IMR-90 (cell line): ENCODE data around the gene NT5C. TPM values are rescaled to one million over a fixed set of nuclear protein-coding genes. Genes with fewer than 3 reads are reported as not detected.

Experiments used
- ATAC-seq: fragments of 200-7000 bp; cut with Tn5 transposase; 2 replicates; pipeline ENCODE4 v1.9.1; 2020; ENCODE audit warnings: low read depth, mild to moderate bottlenecking, moderate library complexity
- BruUV-seq: library from RNA; stranded (reverse); fragments of 400-500 nt; replicated peaks from 2 replicates; lab custom pipeline; 2021; lab: Mats Ljungman, UMichigan
- CTCF ChIA-PET: fragments of 300-600 bp; formaldehyde crosslinking; extraction: SDS; loops from one replicate; lab custom pipeline; 2021; ENCODE audit warnings: antibody characterized with exemption; lab: Yijun Ruan, JAX
- POLR2A ChIA-PET: fragments of 300-600 bp; sonication (Branson Sonifier 250); formaldehyde crosslinking; loops from one replicate; lab custom pipeline; 2022; ENCODE audit warnings: antibody characterized with exemption; ENCODE audit not compliant: unreplicated experiment; lab: Charles Lee
- DNase-seq: peaks from one replicate; pipeline ENCODE4 v3.0.0; 2013
- H2AFZ ChIP-seq: replicated peaks from 2 replicates; pipeline ENCODE3; 2013; ENCODE audit warnings: low read length, mild to moderate bottlenecking; ENCODE audit not compliant: poor library complexity
- H2AK5ac ChIP-seq: 2 replicates; pipeline ENCODE4 v1.6.1; 2013; ENCODE audit warnings: low read depth, low read length, inconsistent platforms
- H2AK9ac ChIP-seq: replicated peaks from 2 replicates; pipeline ENCODE3; 2013; ENCODE audit warnings: mild to moderate bottlenecking, low read depth, low read length, moderate library complexity; ENCODE audit not compliant: poor library complexity
- H2BK120ac ChIP-seq: 2 replicates; pipeline ENCODE4 v1.6.1; 2013; ENCODE audit warnings: low read depth, low read length, inconsistent platforms
- H2BK15ac ChIP-seq: 3 replicates; pipeline ENCODE4 v1.6.1; 2013; ENCODE audit warnings: low read depth, low read length, inconsistent platforms
- H2BK20ac ChIP-seq: 2 replicates; pipeline ENCODE4 v1.6.1; 2013; ENCODE audit warnings: low read depth, mild to moderate bottlenecking, inconsistent platforms, low read length, moderate library complexity
- H2BK5ac ChIP-seq: 2 replicates; pipeline ENCODE4 v1.6.1; 2013; ENCODE audit warnings: mild to moderate bottlenecking, low read depth, low read length, inconsistent platforms; ENCODE audit not compliant: poor library complexity, severe bottlenecking
- H3K14ac ChIP-seq: replicated peaks from 2 replicates; pipeline ENCODE4 v1.6.1; 2013; ENCODE audit warnings: low read depth, low read length, inconsistent platforms
- H3K18ac ChIP-seq: 2 replicates; pipeline ENCODE4 v1.6.1; 2013; ENCODE audit warnings: low read depth, low read length, control low read depth
- H3K23ac ChIP-seq: 2 replicates; pipeline ENCODE4 v1.6.1; 2013; ENCODE audit warnings: low read depth, low read length, inconsistent platforms
- H3K27ac ChIP-seq: 2 replicates; pipeline ENCODE4 v1.5.1; 2013; ENCODE audit warnings: mild to moderate bottlenecking, control low read depth, low read length; ENCODE audit not compliant: insufficient read depth
- H3K27me3 ChIP-seq: 2 replicates; pipeline ENCODE4 v1.6.1; 2013; ENCODE audit warnings: low read length; ENCODE audit not compliant: control insufficient read depth, insufficient read depth
- H3K36me3 ChIP-seq: 2 replicates; pipeline ENCODE4 v1.6.1; 2013; ENCODE audit warnings: low read length, mixed read lengths; ENCODE audit not compliant: control insufficient read depth, insufficient read depth
- H3K4ac ChIP-seq: 2 replicates; pipeline ENCODE4 v1.6.1; 2013; ENCODE audit warnings: low read depth, low read length, inconsistent platforms
- H3K4me1 ChIP-seq: 2 replicates; pipeline ENCODE4 v1.6.1; 2013; ENCODE audit warnings: low read length, mixed read lengths; ENCODE audit not compliant: control insufficient read depth, insufficient read depth
- H3K4me2 ChIP-seq: 2 replicates; pipeline ENCODE4 v1.6.1; 2013; ENCODE audit warnings: low read depth, mild to moderate bottlenecking, control low read depth, low read length, moderate library complexity
- H3K4me3 ChIP-seq: 2 replicates; pipeline ENCODE4 v1.5.1; 2013; ENCODE audit warnings: low read depth, mild to moderate bottlenecking, control low read depth, low read length, moderate library complexity; ENCODE audit not compliant: insufficient read depth
- H3K56ac ChIP-seq: 2 replicates; pipeline ENCODE4 v1.6.1; 2013; ENCODE audit warnings: low read length, inconsistent platforms; ENCODE audit not compliant: insufficient read depth; ENCODE audit errors: extremely low read depth
- H3K79me1 ChIP-seq, 2 experiments: 2 replicates each; pipeline ENCODE4 v1.6.1; 2013; ENCODE audit warnings: low read length in 2 of 2, inconsistent platforms in 1 of 2, low read depth in 1 of 2
- H3K9ac ChIP-seq: 2 replicates; pipeline ENCODE4 v1.6.1; 2013; ENCODE audit warnings: low read depth, low read length, control low read depth
- H3K9me1 ChIP-seq: 2 replicates; pipeline ENCODE4 v1.6.1; 2013; ENCODE audit warnings: low read length, inconsistent platforms; ENCODE audit not compliant: insufficient read depth
- H3K9me3 ChIP-seq: 2 replicates; pipeline ENCODE4 v1.6.1; 2013; ENCODE audit warnings: low read length; ENCODE audit not compliant: control insufficient read depth, insufficient read depth
- H4K20me1 ChIP-seq: 2 replicates; pipeline ENCODE4 v1.6.1; 2013; ENCODE audit warnings: low read length, inconsistent platforms; ENCODE audit not compliant: insufficient read depth
- H4K5ac ChIP-seq: 2 replicates; pipeline ENCODE4 v1.6.1; 2013; ENCODE audit warnings: mild to moderate bottlenecking, low read depth, low read length, control low read depth
- H4K8ac ChIP-seq, 2 experiments: 2 replicates each; pipeline ENCODE4 v1.6.1; 2013; ENCODE audit warnings: low read depth in 2 of 2, low read length in 2 of 2, control low read depth in 1 of 2, inconsistent platforms in 1 of 2
- H4K91ac ChIP-seq: 2 replicates; pipeline ENCODE4 v1.6.1; 2013; ENCODE audit warnings: low read depth, low read length, inconsistent platforms; ENCODE audit not compliant: insufficient read depth
- BHLHE40 ChIP-seq: fragments of 150-350 bp; IDR thresholded peaks from 2 replicates; pipeline ENCODE4 v1.6.1; 2016; ENCODE audit warnings: mild to moderate bottlenecking, low read depth, low read length
- CEBPB ChIP-seq: IDR thresholded peaks from 2 replicates; pipeline ENCODE4 v1.6.1; 2012; ENCODE audit warnings: low read depth, low read length, improper control_type of control experiment
- CHD1 ChIP-seq: IDR thresholded peaks from 2 replicates; pipeline ENCODE4 v1.6.1; 2012; ENCODE audit warnings: low read depth, low read length, improper control_type of control experiment
- FOS ChIP-seq: fragments of 150-350 bp; IDR thresholded peaks from 2 replicates; pipeline ENCODE4 v1.6.1; 2016; ENCODE audit warnings: low read depth, low read length
- MAFK ChIP-seq: IDR thresholded peaks from 2 replicates; pipeline ENCODE4 v1.6.1; 2012; ENCODE audit warnings: low read depth, low read length, improper control_type of control experiment
- MAZ ChIP-seq: IDR thresholded peaks from 2 replicates; pipeline ENCODE4 v1.6.1; 2012; ENCODE audit warnings: low read depth, mild to moderate bottlenecking, low read length, improper control_type of control experiment, moderate library complexity, borderline replicate concordance
- MXI1 ChIP-seq: IDR thresholded peaks from 2 replicates; pipeline ENCODE4 v1.6.1; 2012; ENCODE audit warnings: low read depth, mild to moderate bottlenecking, low read length, moderate library complexity, borderline replicate concordance
- POLR2A ChIP-seq: IDR thresholded peaks from 2 replicates; pipeline ENCODE4 v1.6.1; 2012; ENCODE audit warnings: mild to moderate bottlenecking, low read depth, low read length
- RFX5 ChIP-seq: IDR thresholded peaks from 2 replicates; pipeline ENCODE4 v1.8.0; 2012; ENCODE audit warnings: low read depth, mild to moderate bottlenecking, low read length, moderate library complexity
- SMC3 ChIP-seq: fragments of 150-350 bp; IDR thresholded peaks from 2 replicates; pipeline ENCODE4 v1.6.1; 2016; ENCODE audit warnings: low read depth, mild to moderate bottlenecking, antibody characterized with exemption, low read length, moderate library complexity
- WGBS, 2 experiments: methylation state at CpG; one replicate each; pipeline versions ENCODE4 v1.1.5 to v1.1.7; 2013; ENCODE audit warnings: missing lambda C conversion rate in 2 of 2; ENCODE audit not compliant: insufficient read length in 1 of 2; ENCODE audit errors: extremely low coverage in 2 of 2; 5-methylcytosine and 5-hydroxymethylcytosine counted together
- dilution Hi-C: fragments of 300-500 bp; cut with HindIII; formaldehyde crosslinking; loops from one replicate; pipeline ENCODE4 v1.14.3; 2018; ENCODE audit warnings: low sequenced_read_pairs; ENCODE audit not compliant: unreplicated experiment
- in situ Hi-C: fragments of 300-500 bp; cut with MboI; formaldehyde crosslinking; loops from 3 replicates; pipeline ENCODE4 v1.14.3; 2019; ENCODE audit warnings: low sequenced_read_pairs, inconsistent platforms, mixed read lengths
- intact Hi-C: fragments of 100-400 bp; cut with micrococcal nuclease; formaldehyde crosslinking; loops from 2 replicates; pipeline ENCODE4 v1.10.0; 2022
- polyA plus RNA-seq, 3 experiments: library from polyadenylated mRNA; depleted of rRNA; stranded (reverse); fragments of >200 nt; gene quantifications; 2 replicates each; pipeline ENCODE4 v1.2.3, GENCODE V29; 2012; ENCODE audit warnings: low replicate concordance in 1 of 3
- total RNA-seq: library from RNA; depleted of rRNA; stranded (reverse); fragments of >200 nt; gene quantifications from 2 replicates; pipeline ENCODE4 v1.2.3, GENCODE V29; 2012
- TF ChIP-seq, protein P1 (sequence below): fragments of 150-350 bp; IDR thresholded peaks from 2 replicates; pipeline ENCODE4 v1.6.1; 2017; ENCODE audit warnings: mild to moderate bottlenecking, antibody characterized with exemption, low read length, low read depth
- TF ChIP-seq, protein P2 (sequence below): conservative IDR thresholded peaks from 2 replicates; pipeline ENCODE4 v1.5.1; 2012; ENCODE audit warnings: mild to moderate bottlenecking, low read depth, low read length, improper control_type of control experiment
- TF ChIP-seq, protein P3 (sequence below): fragments of 150-350 bp; IDR thresholded peaks from 2 replicates; pipeline ENCODE4 v1.6.1; 2016; ENCODE audit warnings: low read depth, mild to moderate bottlenecking, low read length, moderate library complexity, borderline replicate concordance

Gene NT5C
- total and polyA plus RNA-seq, 2 of the 4 experiments (the other 2 are of a cell fraction), result 24.0 to 44.6 TPM

DNA sequence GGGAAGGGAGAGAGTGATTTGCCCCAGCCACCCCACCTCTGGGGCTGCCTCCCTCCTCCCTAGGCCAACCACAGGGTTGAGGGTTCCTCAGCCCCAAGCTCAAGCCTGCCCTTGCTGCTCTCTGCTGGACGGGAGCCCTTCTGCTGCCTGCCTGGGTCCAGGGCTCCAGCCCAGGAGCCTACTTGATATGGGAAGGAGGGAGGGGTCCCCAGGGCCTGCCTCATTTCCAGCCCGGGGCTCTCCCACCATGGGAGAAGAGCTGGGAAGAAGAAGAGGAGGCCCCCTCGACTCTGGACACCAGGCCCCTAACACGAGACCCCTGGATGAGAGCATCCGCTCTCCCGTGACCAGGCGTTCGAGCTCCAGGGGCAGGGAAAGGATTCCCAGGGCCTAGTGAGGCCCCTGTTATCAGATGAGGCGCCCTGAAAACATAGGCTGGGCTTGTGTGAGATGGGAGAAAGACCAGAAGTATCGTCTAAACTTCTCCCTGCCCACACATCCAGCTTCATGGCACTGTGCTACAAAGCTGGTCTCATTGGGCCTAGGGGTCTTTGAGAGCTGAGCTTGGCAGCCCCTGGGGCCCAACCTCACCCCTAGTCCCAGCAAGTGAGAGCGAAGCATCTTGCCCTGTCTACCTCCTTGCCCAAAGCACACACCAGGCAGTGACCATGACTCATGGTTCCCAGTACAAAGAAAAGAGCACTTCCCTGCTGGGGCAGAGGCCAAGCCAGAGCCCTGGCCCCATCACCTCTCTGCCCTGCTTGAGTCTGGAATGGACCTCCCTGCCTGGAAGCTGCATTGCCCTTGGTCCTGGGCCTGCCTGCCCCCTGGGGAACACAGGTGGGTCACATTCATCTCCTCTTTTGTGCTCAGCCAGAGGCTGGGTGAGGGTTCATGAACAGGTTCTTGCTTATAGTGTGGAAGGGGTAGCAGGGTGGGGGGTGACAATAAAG lies 42.8 kb downstream of the NT5C start:
- H3K56ac ChIP-seq, result no peak overlapping the region; the same call in 1 of the 2 replicates
- H3K79me1 ChIP-seq, result peaks cover 0 to 34% of the 10 kb centered on the region in 2 experiments; a peak in 3 of 4 replicates
- peak overlapping the region; percentile 93 to 94 for H4K8ac ChIP-seq
- H3K4me2 ChIP-seq, result peak overlapping the region; percentile 34; the same call in 1 of the 2 replicates
- H2AK9ac ChIP-seq, result peak overlapping the region; percentile 98
- H2BK20ac ChIP-seq, result no peak overlapping the region; the same call in 1 of the 2 replicates
- H3K9me1 ChIP-seq, result peaks cover 22% of the 10 kb centered on the region
- in situ Hi-C loops, result no loop called here
- no peaks in the 10 kb centered on the region for H3K9me3 ChIP-seq
- WGBS, 2 experiments, result 90% methylated on average over 2 of the region's 11 CpGs; no CpG with 5 or more reads in 1 of the 2 experiments
- H2AK5ac ChIP-seq, result peak overlapping the region; percentile 93
- POLR2A ChIA-PET, result no interaction called here
- no peaks in the 10 kb centered on the region for H3K36me3 ChIP-seq
- dilution Hi-C loops, result no loop called here
- H3K23ac ChIP-seq, result peak overlapping the region; percentile 87
- ATAC-seq (peak; percentile 12; the same call in 1 of the 2 replicates), DNase-seq (no peak)
- H3K9ac ChIP-seq, result peak overlapping the region; percentile 73; the same call in 1 of the 2 replicates
- no peak overlapping the region for H3K18ac ChIP-seq
- H2BK120ac ChIP-seq, result peak overlapping the region; percentile 90; the same call in 1 of the 2 replicates
- H2AFZ ChIP-seq, result peak overlapping the region; percentile 99
- no peaks in the 10 kb centered on the region; the same call in 1 of the 2 replicates for H4K20me1 ChIP-seq
- CTCF ChIA-PET, result interaction anchor here (0.6 to 1.2 kb wide), 2 partner anchors 16 to 83 kb away, joined by 3 to 5 read pairs; no protein-coding TSS in a partner anchor
- peak overlapping the region; percentile 77 for H4K91ac ChIP-seq
- H3K4ac ChIP-seq, result peak overlapping the region; percentile 72
- H3K4me1 ChIP-seq, result peaks cover 27% of the 10 kb centered on the region
- no peak overlapping the region for H2BK5ac ChIP-seq
- peak overlapping the region; percentile 95 for H3K14ac ChIP-seq
- BruUV-seq, result no TSS peak
- H3K27ac ChIP-seq, result peak overlapping the region; percentile 58
- intact Hi-C loops, result no loop called here
- H3K27me3 ChIP-seq, result no peaks in the 10 kb centered on the region
- H4K5ac ChIP-seq, result peak overlapping the region; percentile 68; the same call in 1 of the 2 replicates
- no peak overlapping the region for H2BK15ac ChIP-seq
- peak overlapping the region; percentile 37 for H3K4me3 ChIP-seq
- TF ChIP-seq MXI1, result no peak
- no peak for TF ChIP-seq SMC3
- no peak for TF ChIP-seq CHD1
- TF ChIP-seq MAZ, result no peak
- no peak for TF ChIP-seq FOS
- no peak for TF ChIP-seq POLR2A
- TF ChIP-seq MAFK, result no peak
- TF ChIP-seq, protein P1, sequence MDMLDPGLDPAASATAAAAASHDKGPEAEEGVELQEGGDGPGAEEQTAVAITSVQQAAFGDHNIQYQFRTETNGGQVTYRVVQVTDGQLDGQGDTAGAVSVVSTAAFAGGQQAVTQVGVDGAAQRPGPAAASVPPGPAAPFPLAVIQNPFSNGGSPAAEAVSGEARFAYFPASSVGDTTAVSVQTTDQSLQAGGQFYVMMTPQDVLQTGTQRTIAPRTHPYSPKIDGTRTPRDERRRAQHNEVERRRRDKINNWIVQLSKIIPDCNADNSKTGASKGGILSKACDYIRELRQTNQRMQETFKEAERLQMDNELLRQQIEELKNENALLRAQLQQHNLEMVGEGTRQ, result no peak
- no peak for TF ChIP-seq BHLHE40
- no peak for TF ChIP-seq RFX5
- TF ChIP-seq, protein P2, sequence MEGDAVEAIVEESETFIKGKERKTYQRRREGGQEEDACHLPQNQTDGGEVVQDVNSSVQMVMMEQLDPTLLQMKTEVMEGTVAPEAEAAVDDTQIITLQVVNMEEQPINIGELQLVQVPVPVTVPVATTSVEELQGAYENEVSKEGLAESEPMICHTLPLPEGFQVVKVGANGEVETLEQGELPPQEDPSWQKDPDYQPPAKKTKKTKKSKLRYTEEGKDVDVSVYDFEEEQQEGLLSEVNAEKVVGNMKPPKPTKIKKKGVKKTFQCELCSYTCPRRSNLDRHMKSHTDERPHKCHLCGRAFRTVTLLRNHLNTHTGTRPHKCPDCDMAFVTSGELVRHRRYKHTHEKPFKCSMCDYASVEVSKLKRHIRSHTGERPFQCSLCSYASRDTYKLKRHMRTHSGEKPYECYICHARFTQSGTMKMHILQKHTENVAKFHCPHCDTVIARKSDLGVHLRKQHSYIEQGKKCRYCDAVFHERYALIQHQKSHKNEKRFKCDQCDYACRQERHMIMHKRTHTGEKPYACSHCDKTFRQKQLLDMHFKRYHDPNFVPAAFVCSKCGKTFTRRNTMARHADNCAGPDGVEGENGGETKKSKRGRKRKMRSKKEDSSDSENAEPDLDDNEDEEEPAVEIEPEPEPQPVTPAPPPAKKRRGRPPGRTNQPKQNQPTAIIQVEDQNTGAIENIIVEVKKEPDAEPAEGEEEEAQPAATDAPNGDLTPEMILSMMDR, result no peak
- TF ChIP-seq CEBPB, result no peak
- TF ChIP-seq, protein P3, sequence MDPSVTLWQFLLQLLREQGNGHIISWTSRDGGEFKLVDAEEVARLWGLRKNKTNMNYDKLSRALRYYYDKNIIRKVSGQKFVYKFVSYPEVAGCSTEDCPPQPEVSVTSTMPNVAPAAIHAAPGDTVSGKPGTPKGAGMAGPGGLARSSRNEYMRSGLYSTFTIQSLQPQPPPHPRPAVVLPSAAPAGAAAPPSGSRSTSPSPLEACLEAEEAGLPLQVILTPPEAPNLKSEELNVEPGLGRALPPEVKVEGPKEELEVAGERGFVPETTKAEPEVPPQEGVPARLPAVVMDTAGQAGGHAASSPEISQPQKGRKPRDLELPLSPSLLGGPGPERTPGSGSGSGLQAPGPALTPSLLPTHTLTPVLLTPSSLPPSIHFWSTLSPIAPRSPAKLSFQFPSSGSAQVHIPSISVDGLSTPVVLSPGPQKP, result no peak
